Prostate gland (tissue), 2 donors: Measurements from ENCODE around the gene TEK. TPM values are rescaled to one million over a fixed set of nuclear protein-coding genes. Genes with fewer than 3 reads are reported as not detected.

Experiments
- DNase-seq: peaks from one replicate; pipeline ENCODE4 v3.0.0-alpha.2; 2019; ENCODE audit warnings: low spot score
- H3K27ac ChIP-seq, 2 donors: fragments of 200-600 bp; sonication (generic); 2 replicates each; pipeline ENCODE4 v1.5.1; 2017 to 2019
- H3K27me3 ChIP-seq: fragments of 200-600 bp; sonication (generic); replicated peaks from 2 replicates; pipeline ENCODE4 v1.5.1; 2019; ENCODE audit not compliant: insufficient read depth
- H3K36me3 ChIP-seq, 2 donors: fragments of 200-600 bp; sonication (generic); 1 replicate in 1 of 2; 2 replicates in 1 of 2; pipeline versions ENCODE4 v1.5.1 to v1.8.1; 2017 to 2019
- H3K4me1 ChIP-seq: fragments of 200-600 bp; sonication (generic); replicated peaks from 2 replicates; pipeline ENCODE4 v1.5.1; 2019
- H3K4me3 ChIP-seq, 2 donors: fragments of 200-600 bp; sonication (generic); 2 replicates each; pipeline ENCODE4 v1.5.1; 2017 to 2019
- H3K9me3 ChIP-seq: fragments of 200-600 bp; sonication (generic); 2 replicates; pipeline ENCODE4 v1.5.1; 2017
- POLR2A ChIP-seq: fragments of 450-650 bp; IDR thresholded peaks from one replicate; pipeline ENCODE4 v1.6.1; 2016; ENCODE audit warnings: antibody characterized with exemption, mild to moderate bottlenecking
- POLR2AphosphoS5 ChIP-seq: sonication (generic); formaldehyde crosslinking; IDR thresholded peaks from one replicate; pipeline ENCODE4 v1.6.1; 2017; ENCODE audit warnings: antibody characterized with exemption
- WGBS: methylation state at CpG from one replicate; pipeline ENCODE4 v1.1.5; 2018; 5-methylcytosine and 5-hydroxymethylcytosine counted together
- intact Hi-C: fragments of 100-400 bp; cut with DNase I; formaldehyde crosslinking; loops from one replicate; pipeline ENCODE4 v1.14.2; 2022
- total RNA-seq, 2 donors: library from RNA; depleted of rRNA; stranded (reverse); fragments of >200 nt; gene quantifications; one replicate each; pipeline ENCODE4 v1.1.0, GENCODE V29; 2016
- TF ChIP-seq, protein P1 (sequence below), 4 experiments: fragments of 200-600 bp in 2 of 4; fragments of 450-650 bp in 2 of 4; sonication (generic) in 2 of 4; IDR thresholded peaks; 1 replicate in 3 of 4; 2 replicates in 1 of 4; pipeline ENCODE4 v1.5.1; 2016 to 2019; ENCODE audit warnings: antibody characterized with exemption in 4 of 4, mild to moderate bottlenecking in 2 of 4, moderate library complexity in 2 of 4

Gene TEK
- total RNA-seq, 2 donors from 2014 or later: 3.5 to 5.5 TPM

- TF ChIP-seq POLR2AphosphoS5: no peak
- TF ChIP-seq, protein P1, sequence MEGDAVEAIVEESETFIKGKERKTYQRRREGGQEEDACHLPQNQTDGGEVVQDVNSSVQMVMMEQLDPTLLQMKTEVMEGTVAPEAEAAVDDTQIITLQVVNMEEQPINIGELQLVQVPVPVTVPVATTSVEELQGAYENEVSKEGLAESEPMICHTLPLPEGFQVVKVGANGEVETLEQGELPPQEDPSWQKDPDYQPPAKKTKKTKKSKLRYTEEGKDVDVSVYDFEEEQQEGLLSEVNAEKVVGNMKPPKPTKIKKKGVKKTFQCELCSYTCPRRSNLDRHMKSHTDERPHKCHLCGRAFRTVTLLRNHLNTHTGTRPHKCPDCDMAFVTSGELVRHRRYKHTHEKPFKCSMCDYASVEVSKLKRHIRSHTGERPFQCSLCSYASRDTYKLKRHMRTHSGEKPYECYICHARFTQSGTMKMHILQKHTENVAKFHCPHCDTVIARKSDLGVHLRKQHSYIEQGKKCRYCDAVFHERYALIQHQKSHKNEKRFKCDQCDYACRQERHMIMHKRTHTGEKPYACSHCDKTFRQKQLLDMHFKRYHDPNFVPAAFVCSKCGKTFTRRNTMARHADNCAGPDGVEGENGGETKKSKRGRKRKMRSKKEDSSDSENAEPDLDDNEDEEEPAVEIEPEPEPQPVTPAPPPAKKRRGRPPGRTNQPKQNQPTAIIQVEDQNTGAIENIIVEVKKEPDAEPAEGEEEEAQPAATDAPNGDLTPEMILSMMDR (IDR thresholded peaks at IDR 0.05): no peak
- no peak for TF ChIP-seq POLR2A
- no peaks in the 10 kb centered on the region for H3K27me3 ChIP-seq
- 62% methylated on average over 5 of the region's 5 CpGs for WGBS
- H3K4me3 ChIP-seq: no peak overlapping the region
- no peaks in the 10 kb centered on the region for H3K36me3 ChIP-seq
- no peak overlapping the region for H3K27ac ChIP-seq
- DNase-seq: no peak
- no peaks in the 10 kb centered on the region for H3K9me3 ChIP-seq
- H3K4me1 ChIP-seq: no peaks in the 10 kb centered on the region
- intact Hi-C loops: no loop called here
These were observed 75.7 kb downstream of the TEK start for GRCh38 chr9:27184556-27185351.

DNA sequence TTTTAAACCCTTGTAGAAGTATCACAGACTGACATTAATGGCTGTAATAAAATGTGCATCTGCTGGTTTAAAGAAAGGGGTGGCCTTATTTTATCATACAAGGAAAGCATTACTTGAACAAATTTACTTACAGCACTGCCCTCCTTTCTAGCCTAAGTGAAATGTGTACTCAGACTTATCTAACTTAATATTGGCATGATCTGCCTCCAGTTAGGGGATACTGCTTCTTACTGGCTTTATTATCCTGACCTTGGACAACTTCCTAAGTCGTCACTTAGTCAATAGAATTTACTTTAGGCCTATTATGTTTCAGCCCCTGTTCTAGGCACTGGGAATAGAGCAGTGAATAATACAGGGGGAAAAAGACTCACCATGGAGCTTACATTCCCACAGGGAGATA, 79.4 kb downstream of the TEK start:
- H3K4me1 ChIP-seq: no peaks in the 10 kb centered on the region
- WGBS: 42% methylated on average over 1 of the region's 1 CpG
- no peaks in the 10 kb centered on the region for H3K36me3 ChIP-seq
- H3K27ac ChIP-seq: no peak overlapping the region
- DNase-seq: no peak
- no peaks in the 10 kb centered on the region for H3K9me3 ChIP-seq
- no peaks in the 10 kb centered on the region for H3K27me3 ChIP-seq
- TF ChIP-seq, protein P1 (IDR thresholded peaks at IDR 0.05): no peak
- TF ChIP-seq POLR2AphosphoS5 (no peak), POLR2A (no peak)
- H3K4me3 ChIP-seq: no peak overlapping the region
- intact Hi-C loops: no loop called here

GRCh38 chr9:27189426-27189825, 80.4 kb downstream of the TEK start:
- intact Hi-C loops: no loop called here
- Histone ChIP-seq H3K36me3 (no peaks in the 10 kb centered on the region), H3K9me3 (no peaks in the 10 kb centered on the region), H3K4me1 (no peaks in the 10 kb centered on the region), H3K27me3 (no peaks in the 10 kb centered on the region), H3K4me3 (no peak overlapping the region), H3K27ac (no peak overlapping the region)
- WGBS: 96% methylated on average over 1 of the region's 1 CpG
- TF ChIP-seq, protein P1 (IDR thresholded peaks at IDR 0.05): no peak
- TF ChIP-seq POLR2A (no peak), POLR2AphosphoS5 (no peak)
- no peak for DNase-seq

GRCh38 chr9:27192291-27192960, 83.4 kb downstream of the TEK start:
- Histone ChIP-seq H3K27me3 (no peaks in the 10 kb centered on the region), H3K4me3 (no peak overlapping the region), H3K27ac (no peak overlapping the region), H3K9me3 (no peaks in the 10 kb centered on the region), H3K4me1 (no peaks in the 10 kb centered on the region), H3K36me3 (no peaks in the 10 kb centered on the region)
- intact Hi-C loops: no loop called here
- TF ChIP-seq POLR2A: no peak
- TF ChIP-seq, protein P1 (IDR thresholded peaks at IDR 0.05): no peak
- TF ChIP-seq POLR2AphosphoS5: no peak
- WGBS: 64% methylated on average over 10 of the region's 10 CpGs
- DNase-seq: no peak

GRCh38 chr9:27193886-27194285, 84.9 kb downstream of the TEK start:
- intact Hi-C loops: no loop called here
- no peaks in the 10 kb centered on the region for H3K4me1 ChIP-seq
- no peaks in the 10 kb centered on the region for H3K27me3 ChIP-seq
- WGBS: 96% methylated on average over 1 of the region's 1 CpG
- H3K27ac ChIP-seq: no peak overlapping the region
- H3K9me3 ChIP-seq: no peaks in the 10 kb centered on the region
- H3K4me3 ChIP-seq: no peak overlapping the region
- DNase-seq: no peak
- TF ChIP-seq POLR2AphosphoS5 (no peak), POLR2A (no peak)
- TF ChIP-seq, protein P1 (IDR thresholded peaks at IDR 0.05): no peak
- H3K36me3 ChIP-seq: no peaks in the 10 kb centered on the region
